SK-N-SH treated with all-trans-retinoic acid at 6 μM for 48 hours (cell line): ENCODE results near the gene TMEM151A.
A peak's percentile ranks its signal among the peaks of the same experiment; 100 is the strongest.
"Not testable (repeated sequence)": the region's sequence is repeated elsewhere in the genome, so short reads cannot be mapped to it uniquely, and the experiment has no call there.

Source experiments
- ATAC-seq: fragments of 200-7000 bp; cut with Tn5 transposase; 3 replicates; pipeline ENCODE4 v1.9.1; 2020; ENCODE audit warnings: mild to moderate bottlenecking, moderate library complexity
- ARNTL ChIP-seq: fragments of 450-650 bp; formaldehyde crosslinking; IDR thresholded peaks from 2 replicates; pipeline ENCODE4 v1.5.0; 2020; ENCODE audit warnings: low read depth, mild to moderate bottlenecking, moderate library complexity, borderline replicate concordance
- BACH2 ChIP-seq: fragments of 250-450 bp; sonication (Bioruptor Pico); IDR thresholded peaks from 2 replicates; pipeline ENCODE4 v1.9.0; 2021; ENCODE audit warnings: mild to moderate bottlenecking, borderline replicate concordance
- CSDC2 ChIP-seq: fragments of 250-450 bp; sonication (Bioruptor Pico); IDR thresholded peaks from 2 replicates; pipeline ENCODE4 v1.5.0; 2020; ENCODE audit warnings: mild to moderate bottlenecking, moderate library complexity
- ESRRG ChIP-seq: fragments of 250-450 bp; sonication (Bioruptor Pico); IDR thresholded peaks from 2 replicates; pipeline ENCODE4 v1.6.1; 2021; ENCODE audit warnings: mild to moderate bottlenecking
- GLIS3 ChIP-seq: fragments of 250-450 bp; sonication (Bioruptor Pico); IDR thresholded peaks from 2 replicates; pipeline ENCODE4 v1.5.0; 2020; ENCODE audit warnings: mild to moderate bottlenecking, moderate library complexity
- ISL1 ChIP-seq: fragments of 250-450 bp; sonication (Bioruptor Pico); IDR thresholded peaks from 2 replicates; pipeline ENCODE4 v2.1.2; 2022; ENCODE audit warnings: mild to moderate bottlenecking, moderate library complexity
- OSR1 ChIP-seq: fragments of 250-450 bp; sonication (Bioruptor Pico); IDR thresholded peaks from 2 replicates; pipeline ENCODE4 v1.8.0; 2022; ENCODE audit warnings: moderate library complexity, mild to moderate bottlenecking, inconsistent platforms
- PPARA ChIP-seq: fragments of 250-450 bp; sonication (Bioruptor Pico); IDR thresholded peaks from 2 replicates; pipeline ENCODE4 v1.5.0; 2020; ENCODE audit warnings: mild to moderate bottlenecking, borderline replicate concordance
- SNAI2 ChIP-seq: fragments of 250-450 bp; sonication (Bioruptor Pico); IDR thresholded peaks from 2 replicates; pipeline ENCODE4 v1.5.0; 2020; ENCODE audit warnings: mild to moderate bottlenecking, moderate library complexity
- TCF4 ChIP-seq: fragments of 250-450 bp; sonication (Bioruptor Pico); IDR thresholded peaks from 2 replicates; pipeline ENCODE4 v1.8.0; 2021; ENCODE audit warnings: mild to moderate bottlenecking, moderate library complexity, borderline replicate concordance
- TOX ChIP-seq: fragments of 250-450 bp; sonication (Bioruptor Pico); IDR thresholded peaks from 2 replicates; pipeline ENCODE4 v1.8.0; 2021; ENCODE audit warnings: mild to moderate bottlenecking, moderate library complexity, borderline replicate concordance
- ZFP3 ChIP-seq: fragments of 250-450 bp; sonication (Bioruptor Pico); IDR thresholded peaks from 2 replicates; pipeline ENCODE4 v1.5.0; 2020; ENCODE audit warnings: mild to moderate bottlenecking, moderate library complexity
- ZFP30 ChIP-seq: fragments of 450-650 bp; formaldehyde crosslinking; IDR thresholded peaks from 2 replicates; pipeline ENCODE4 v1.5.0; 2022; ENCODE audit warnings: mild to moderate bottlenecking, moderate library complexity
- ZNF565 ChIP-seq: fragments of 450-650 bp; formaldehyde crosslinking; conservative IDR thresholded peaks from 2 replicates; pipeline ENCODE4 v1.5.0; 2020; ENCODE audit warnings: low read depth, mild to moderate bottlenecking, moderate library complexity
- TF ChIP-seq, protein P1 (sequence below): fragments of 250-450 bp; sonication (Bioruptor Pico); IDR thresholded peaks from 2 replicates; pipeline ENCODE4 v1.5.0; 2020; ENCODE audit warnings: mild to moderate bottlenecking, moderate library complexity
- TF ChIP-seq, protein P2 (sequence below): fragments of 250-450 bp; sonication (Bioruptor Pico); IDR thresholded peaks from 2 replicates; pipeline ENCODE4 v1.5.1; 2021; ENCODE audit warnings: mild to moderate bottlenecking, moderate library complexity
- TF ChIP-seq, protein P3 (sequence below): fragments of 250-450 bp; sonication (Bioruptor Pico); IDR thresholded peaks from 2 replicates; pipeline ENCODE4 v1.8.0; 2020; ENCODE audit warnings: mild to moderate bottlenecking, moderate library complexity, borderline replicate concordance
- TF ChIP-seq, protein P4 (sequence below): fragments of 250-450 bp; sonication (Bioruptor Pico); IDR thresholded peaks from 2 replicates; pipeline ENCODE4 v1.5.1; 2020; ENCODE audit warnings: low read depth, mild to moderate bottlenecking, moderate library complexity
- TF ChIP-seq, protein P5 (sequence below): fragments of 250-450 bp; sonication (Bioruptor Pico); IDR thresholded peaks from 2 replicates; pipeline ENCODE4 v1.8.0; 2021; ENCODE audit warnings: low read depth, mild to moderate bottlenecking, moderate library complexity, borderline replicate concordance

Gene TMEM151A

DNA sequence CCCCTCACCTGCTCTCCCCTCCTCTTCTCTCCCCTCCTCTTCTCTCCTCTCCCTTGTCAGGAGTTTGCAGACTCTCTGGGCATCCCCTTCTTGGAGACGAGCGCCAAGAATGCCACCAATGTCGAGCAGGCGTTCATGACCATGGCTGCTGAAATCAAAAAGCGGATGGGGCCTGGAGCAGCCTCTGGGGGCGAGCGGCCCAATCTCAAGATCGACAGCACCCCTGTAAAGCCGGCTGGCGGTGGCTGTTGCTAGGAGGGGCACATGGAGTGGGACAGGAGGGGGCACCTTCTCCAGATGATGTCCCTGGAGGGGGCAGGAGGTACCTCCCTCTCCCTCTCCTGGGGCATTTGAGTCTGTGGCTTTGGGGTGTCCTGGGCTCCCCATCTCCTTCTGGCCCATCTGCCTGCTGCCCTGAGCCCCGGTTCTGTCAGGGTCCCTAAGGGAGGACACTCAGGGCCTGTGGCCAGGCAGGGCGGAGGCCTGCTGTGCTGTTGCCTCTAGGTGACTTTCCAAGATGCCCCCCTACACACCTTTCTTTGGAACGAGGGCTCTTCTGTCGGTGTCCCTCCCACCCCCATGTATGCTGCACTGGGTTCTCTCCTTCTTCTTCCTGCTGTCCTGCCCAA, 15.6 kb upstream of the TMEM151A start:
- TF ChIP-seq PPARA (no peak), ARNTL (CRISPR knock-in tag) (no peak), SNAI2 (CRISPR knock-in tag) (no peak), BACH2 (CRISPR knock-in tag) (no peak)
- TF ChIP-seq, all 23 proteins: peak for 0
- ATAC-seq, result no peak

DNA sequence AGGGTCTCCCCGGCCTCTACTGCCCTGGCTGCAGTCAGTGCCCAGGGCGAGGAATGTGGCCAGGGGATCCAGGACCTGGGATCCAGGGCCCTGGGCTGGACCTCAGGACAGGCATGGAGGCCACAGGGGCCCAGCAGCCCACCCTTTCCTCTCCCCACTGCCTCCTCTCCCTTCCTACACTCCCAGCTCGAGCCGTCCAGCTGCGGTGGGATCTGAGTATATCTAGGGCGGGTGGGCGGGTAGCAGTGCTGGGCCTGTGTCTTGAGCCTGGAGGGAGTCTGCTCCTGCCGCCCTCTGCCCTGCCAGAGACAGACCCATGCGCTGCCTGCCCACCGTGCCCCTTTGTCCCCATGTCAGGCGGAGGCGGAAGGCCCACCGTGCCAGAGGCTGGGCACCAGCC, 15.1 kb upstream of the TMEM151A start:
- not testable (repeated sequence) for ATAC-seq

DNA sequence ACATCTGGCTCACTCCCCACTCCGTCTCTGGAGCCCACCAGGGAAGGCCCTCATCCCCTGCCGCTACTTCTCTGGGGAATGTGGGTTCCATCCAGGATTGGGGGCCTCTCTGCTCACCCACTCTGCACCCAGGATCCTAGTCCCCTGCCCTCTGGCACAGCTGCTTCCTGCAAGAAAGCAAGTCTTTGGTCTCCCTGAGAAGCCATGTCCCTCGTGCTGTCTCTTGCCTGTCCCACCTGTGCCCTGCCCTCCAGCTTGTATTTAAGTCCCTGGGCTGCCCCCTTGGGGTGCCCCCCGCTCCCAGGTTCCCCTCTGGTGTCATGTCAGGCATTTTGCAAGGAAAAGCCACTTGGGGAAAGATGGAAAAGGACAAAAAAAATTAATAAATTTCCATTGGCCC, 14.6 kb upstream of the TMEM151A start:
- peak; percentile 9; the same call in 2 of the 3 replicates for ATAC-seq

DNA sequence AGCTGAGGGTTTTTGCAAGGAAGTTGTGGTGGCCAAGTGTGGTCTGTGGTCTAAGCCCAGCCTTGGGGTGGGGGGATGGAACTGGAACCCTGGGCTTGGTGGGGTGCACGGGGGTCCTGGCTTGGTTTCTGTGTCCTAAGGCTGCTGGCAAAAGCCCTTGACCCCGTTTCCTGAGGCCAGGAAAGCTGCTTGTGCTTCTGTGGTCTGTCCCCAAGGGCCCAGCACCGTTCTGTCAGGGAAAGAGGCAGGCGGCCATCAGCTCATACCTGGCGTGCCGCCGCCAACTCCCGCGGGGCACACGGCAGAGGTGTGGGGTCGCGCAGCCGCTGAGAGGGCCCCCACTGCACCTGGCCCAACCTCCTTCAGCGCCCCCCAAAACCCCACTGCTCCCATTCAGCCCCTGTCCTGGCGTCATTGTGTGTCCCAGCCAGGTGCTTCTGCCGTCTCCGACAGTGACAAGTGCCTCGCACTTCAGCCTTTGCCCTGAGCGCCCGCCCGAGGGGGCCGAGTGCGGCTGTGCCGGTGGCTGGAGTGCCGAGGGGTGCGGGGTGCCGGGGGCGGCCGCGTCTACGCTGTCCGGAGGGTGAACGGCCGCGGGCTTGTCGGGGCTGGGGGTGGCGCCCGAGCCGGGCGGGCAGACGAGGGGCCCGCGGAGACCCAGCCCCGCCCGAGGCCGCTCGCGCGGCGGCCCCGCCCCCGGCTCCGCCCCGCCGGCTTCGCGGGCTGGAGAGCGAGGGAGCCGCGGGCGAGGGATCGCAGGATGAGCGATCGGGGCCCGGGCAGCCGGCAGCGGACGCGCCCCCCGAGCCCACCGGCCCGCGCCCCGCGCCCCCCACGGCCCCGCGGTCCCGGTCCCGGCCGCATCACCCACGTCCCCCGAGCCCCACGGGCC, 14.0 kb upstream of the TMEM151A start, which contains the start of gene CNIH2:
Gene CNIH2 (plus strand): TSS at position 705 of the 892 bp plus-strand sequence. CDS start 282 bp downstream, outside the sequence.
- no peak for TF ChIP-seq TCF4 (CRISPR knock-in tag)
- no peak for TF ChIP-seq ZFP30 (CRISPR knock-in tag)
- no peak for TF ChIP-seq ZFP3
- TF ChIP-seq ISL1 (CRISPR knock-in tag), result no peak
- TF ChIP-seq GLIS3 (CRISPR knock-in tag), result no peak
- TF ChIP-seq CSDC2, result no peak
- TF ChIP-seq, protein P1, sequence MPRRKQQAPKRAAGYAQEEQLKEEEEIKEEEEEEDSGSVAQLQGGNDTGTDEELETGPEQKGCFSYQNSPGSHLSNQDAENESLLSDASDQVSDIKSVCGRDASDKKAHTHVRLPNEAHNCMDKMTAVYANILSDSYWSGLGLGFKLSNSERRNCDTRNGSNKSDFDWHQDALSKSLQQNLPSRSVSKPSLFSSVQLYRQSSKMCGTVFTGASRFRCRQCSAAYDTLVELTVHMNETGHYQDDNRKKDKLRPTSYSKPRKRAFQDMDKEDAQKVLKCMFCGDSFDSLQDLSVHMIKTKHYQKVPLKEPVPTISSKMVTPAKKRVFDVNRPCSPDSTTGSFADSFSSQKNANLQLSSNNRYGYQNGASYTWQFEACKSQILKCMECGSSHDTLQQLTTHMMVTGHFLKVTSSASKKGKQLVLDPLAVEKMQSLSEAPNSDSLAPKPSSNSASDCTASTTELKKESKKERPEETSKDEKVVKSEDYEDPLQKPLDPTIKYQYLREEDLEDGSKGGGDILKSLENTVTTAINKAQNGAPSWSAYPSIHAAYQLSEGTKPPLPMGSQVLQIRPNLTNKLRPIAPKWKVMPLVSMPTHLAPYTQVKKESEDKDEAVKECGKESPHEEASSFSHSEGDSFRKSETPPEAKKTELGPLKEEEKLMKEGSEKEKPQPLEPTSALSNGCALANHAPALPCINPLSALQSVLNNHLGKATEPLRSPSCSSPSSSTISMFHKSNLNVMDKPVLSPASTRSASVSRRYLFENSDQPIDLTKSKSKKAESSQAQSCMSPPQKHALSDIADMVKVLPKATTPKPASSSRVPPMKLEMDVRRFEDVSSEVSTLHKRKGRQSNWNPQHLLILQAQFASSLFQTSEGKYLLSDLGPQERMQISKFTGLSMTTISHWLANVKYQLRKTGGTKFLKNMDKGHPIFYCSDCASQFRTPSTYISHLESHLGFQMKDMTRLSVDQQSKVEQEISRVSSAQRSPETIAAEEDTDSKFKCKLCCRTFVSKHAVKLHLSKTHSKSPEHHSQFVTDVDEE (CRISPR knock-in tag), result no peak
- TF ChIP-seq, protein P2, sequence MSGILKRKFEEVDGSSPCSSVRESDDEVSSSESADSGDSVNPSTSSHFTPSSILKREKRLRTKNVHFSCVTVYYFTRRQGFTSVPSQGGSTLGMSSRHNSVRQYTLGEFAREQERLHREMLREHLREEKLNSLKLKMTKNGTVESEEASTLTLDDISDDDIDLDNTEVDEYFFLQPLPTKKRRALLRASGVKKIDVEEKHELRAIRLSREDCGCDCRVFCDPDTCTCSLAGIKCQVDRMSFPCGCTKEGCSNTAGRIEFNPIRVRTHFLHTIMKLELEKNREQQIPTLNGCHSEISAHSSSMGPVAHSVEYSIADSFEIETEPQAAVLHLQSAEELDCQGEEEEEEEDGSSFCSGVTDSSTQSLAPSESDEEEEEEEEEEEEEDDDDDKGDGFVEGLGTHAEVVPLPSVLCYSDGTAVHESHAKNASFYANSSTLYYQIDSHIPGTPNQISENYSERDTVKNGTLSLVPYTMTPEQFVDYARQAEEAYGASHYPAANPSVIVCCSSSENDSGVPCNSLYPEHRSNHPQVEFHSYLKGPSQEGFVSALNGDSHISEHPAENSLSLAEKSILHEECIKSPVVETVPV, result no peak
- TF ChIP-seq, protein P3, sequence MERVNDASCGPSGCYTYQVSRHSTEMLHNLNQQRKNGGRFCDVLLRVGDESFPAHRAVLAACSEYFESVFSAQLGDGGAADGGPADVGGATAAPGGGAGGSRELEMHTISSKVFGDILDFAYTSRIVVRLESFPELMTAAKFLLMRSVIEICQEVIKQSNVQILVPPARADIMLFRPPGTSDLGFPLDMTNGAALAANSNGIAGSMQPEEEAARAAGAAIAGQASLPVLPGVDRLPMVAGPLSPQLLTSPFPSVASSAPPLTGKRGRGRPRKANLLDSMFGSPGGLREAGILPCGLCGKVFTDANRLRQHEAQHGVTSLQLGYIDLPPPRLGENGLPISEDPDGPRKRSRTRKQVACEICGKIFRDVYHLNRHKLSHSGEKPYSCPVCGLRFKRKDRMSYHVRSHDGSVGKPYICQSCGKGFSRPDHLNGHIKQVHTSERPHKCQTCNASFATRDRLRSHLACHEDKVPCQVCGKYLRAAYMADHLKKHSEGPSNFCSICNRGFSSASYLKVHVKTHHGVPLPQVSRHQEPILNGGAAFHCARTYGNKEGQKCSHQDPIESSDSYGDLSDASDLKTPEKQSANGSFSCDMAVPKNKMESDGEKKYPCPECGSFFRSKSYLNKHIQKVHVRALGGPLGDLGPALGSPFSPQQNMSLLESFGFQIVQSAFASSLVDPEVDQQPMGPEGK, result no peak
- no peak for TF ChIP-seq TOX (CRISPR knock-in tag)
- no peak for TF ChIP-seq OSR1
- TF ChIP-seq ESRRG, result no peak
- TF ChIP-seq SNAI2 (CRISPR knock-in tag), result no peak
- TF ChIP-seq, protein P4, sequence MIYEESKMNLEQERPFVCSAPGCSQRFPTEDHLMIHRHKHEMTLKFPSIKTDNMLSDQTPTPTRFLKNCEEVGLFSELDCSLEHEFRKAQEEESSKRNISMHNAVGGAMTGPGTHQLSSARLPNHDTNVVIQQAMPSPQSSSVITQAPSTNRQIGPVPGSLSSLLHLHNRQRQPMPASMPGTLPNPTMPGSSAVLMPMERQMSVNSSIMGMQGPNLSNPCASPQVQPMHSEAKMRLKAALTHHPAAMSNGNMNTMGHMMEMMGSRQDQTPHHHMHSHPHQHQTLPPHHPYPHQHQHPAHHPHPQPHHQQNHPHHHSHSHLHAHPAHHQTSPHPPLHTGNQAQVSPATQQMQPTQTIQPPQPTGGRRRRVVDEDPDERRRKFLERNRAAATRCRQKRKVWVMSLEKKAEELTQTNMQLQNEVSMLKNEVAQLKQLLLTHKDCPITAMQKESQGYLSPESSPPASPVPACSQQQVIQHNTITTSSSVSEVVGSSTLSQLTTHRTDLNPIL (CRISPR knock-in tag), result no peak
- TF ChIP-seq ZNF565 (CRISPR knock-in tag), result no peak
- TF ChIP-seq, protein P5, sequence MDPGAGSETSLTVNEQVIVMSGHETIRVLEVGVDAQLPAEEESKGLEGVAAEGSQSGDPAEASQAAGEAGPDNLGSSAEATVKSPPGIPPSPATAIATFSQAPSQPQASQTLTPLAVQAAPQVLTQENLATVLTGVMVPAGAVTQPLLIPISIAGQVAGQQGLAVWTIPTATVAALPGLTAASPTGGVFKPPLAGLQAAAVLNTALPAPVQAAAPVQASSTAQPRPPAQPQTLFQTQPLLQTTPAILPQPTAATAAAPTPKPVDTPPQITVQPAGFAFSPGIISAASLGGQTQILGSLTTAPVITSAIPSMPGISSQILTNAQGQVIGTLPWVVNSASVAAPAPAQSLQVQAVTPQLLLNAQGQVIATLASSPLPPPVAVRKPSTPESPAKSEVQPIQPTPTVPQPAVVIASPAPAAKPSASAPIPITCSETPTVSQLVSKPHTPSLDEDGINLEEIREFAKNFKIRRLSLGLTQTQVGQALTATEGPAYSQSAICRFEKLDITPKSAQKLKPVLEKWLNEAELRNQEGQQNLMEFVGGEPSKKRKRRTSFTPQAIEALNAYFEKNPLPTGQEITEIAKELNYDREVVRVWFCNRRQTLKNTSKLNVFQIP (CRISPR knock-in tag), result no peak
- no peak for TF ChIP-seq PPARA
- TF ChIP-seq, all 23 proteins: peak for 0

More for the DNA sequence above, 14.0 kb upstream of the TMEM151A start, which contains the start of gene CNIH2:
- ATAC-seq, result peak; percentile 8
